Heart right ventricle (tissue), 16 donors: ENCODE data around the gene HOXA1. TPM values are rescaled to one million over a fixed set of nuclear protein-coding genes. Genes with fewer than 3 reads are reported as not detected.

Source experiments
- ATAC-seq, 8 donors: fragments of 200-7000 bp; cut with Tn5 transposase; one replicate each; pipeline ENCODE4 v1.9.1; 2020; ENCODE audit warnings: mild to moderate bottlenecking in 8 of 8, moderate library complexity in 8 of 8, moderate number of reproducible peaks in 1 of 8
- DNase-seq, 2 donors: peaks; one replicate each; pipeline ENCODE4 v3.0.0-alpha.2; 2020
- H3K27ac ChIP-seq, 10 donors: fragments of 200-600 bp; sonication (generic) in 2 of 10; one replicate each; pipeline versions ENCODE4 v1.5.0 to v1.8.0; 2020 to 2022; ENCODE audit warnings: mild to moderate bottlenecking in 3 of 10
- H3K27me3 ChIP-seq, 7 donors: fragments of 200-600 bp; one replicate each; pipeline ENCODE4 v1.8.0; 2021 to 2022; ENCODE audit warnings: mild to moderate bottlenecking in 2 of 7
- H3K36me3 ChIP-seq, 9 donors: fragments of 200-600 bp; sonication (generic) in 1 of 9; one replicate each; pipeline versions ENCODE4 v1.5.0 to v1.8.0; 2020 to 2022; ENCODE audit warnings: mild to moderate bottlenecking in 2 of 9
- H3K4me1 ChIP-seq, 9 donors: fragments of 200-600 bp; sonication (generic) in 1 of 9; one replicate each; pipeline versions ENCODE4 v1.5.0 to v1.8.0; 2020 to 2022; ENCODE audit warnings: mild to moderate bottlenecking in 4 of 9
- H3K4me3 ChIP-seq, 10 donors: fragments of 200-600 bp; sonication (generic) in 2 of 10; one replicate each; pipeline versions ENCODE4 v1.5.0 to v1.8.0; 2020 to 2022; ENCODE audit warnings: mild to moderate bottlenecking in 7 of 10, moderate library complexity in 2 of 10
- H3K9me3 ChIP-seq, 11 donors: fragments of 200-600 bp in 10 of 11; sonication (generic) in 2 of 11; one replicate each; pipeline versions ENCODE4 v1.5.0 to v1.8.0; 2013 to 2022; ENCODE audit warnings: mild to moderate bottlenecking in 2 of 11, control low read depth in 1 of 11, moderate library complexity in 1 of 11
- CTCF ChIP-seq, 9 donors: fragments of 200-600 bp; sonication (generic) in 2 of 9; IDR thresholded peaks; one replicate each; pipeline versions ENCODE4 v1.5.0 to v1.8.0; 2021 to 2022; ENCODE audit warnings: antibody characterized with exemption in 9 of 9, mild to moderate bottlenecking in 5 of 9, moderate library complexity in 1 of 9
- WGBS, 2 donors: extraction: QIAGEN DNeasy Blood & Tissue Kit; methylation state at CpG; one replicate each; pipeline ENCODE4 v1.1.7; 2013; ENCODE audit warnings: inconsistent platforms in 1 of 2; 5-methylcytosine and 5-hydroxymethylcytosine counted together
- intact Hi-C, 10 donors: fragments of 100-400 bp; cut with DNase I; formaldehyde crosslinking; loops; one replicate each; pipeline versions ENCODE4 v1.11.1 to v1.14.2; 2022
- polyA plus RNA-seq, 2 donors: library from polyadenylated mRNA; stranded (reverse); fragments of 200-250 nt; gene quantifications; one replicate each; pipeline ENCODE4 v1.2.3, GENCODE V29; 2013
- total RNA-seq, 10 donors: library from RNA; stranded (reverse); fragmentation: NEBNext Ultra II Directional in 3 of 10; extraction: Animal tissue kit (Norgen Biotek cat#: 25700) in 3 of 10; gene quantifications; one replicate each; pipeline versions ENCODE4 v1.2.1 to v1.2.4, GENCODE V29; 2021 to 2023
- donor health status: Arrhythmogenic right ventricular cardiomyopathy.
- donor health status: ischemic (EF 13 %, LVEDD 7.1; RV severe dilation, severe dysfunction).
- donor health status: healthy with polysubstance abuse.
- donor health status: DM: no; HTN: yes; CAD: no.
- donor health status: DM: no; HTN: no; CAD: no.
- donor health status: ischemic (EF 25% LVEDD 6.9; RV normal size, moderate dysfunction).
- donor health status: ischemic (EF 25% LVEDD 5.7; RV mildly dilated, moderate dysfunction).
- donor health status: healthy.
- donor health status: DM: yes; HTN: yes; CAD: no.
- donor health status: Ischemic cardiomyopathy.
- donor health status: ischemic (EF 35%, LVEDD 5.7; RV mildly dilated, moderate dysfunction).
- donor health status: nonischemic (EF 11% LVEDD 7.7; RV severe dilation, severe dysfunction).
- donor health status: DM: yes; HTN: yes; CAD: no.
- donor health status: PGD.
- donor health status: ischemic (EF 29% LVEDD 5.4; RV normal size, mild dysfunction).
- donor health status: nonischemic (EF 23%, LVEDD 6.1; RV moderate dilation, normal function).

Gene HOXA1
- total and polyA plus RNA-seq, 12 donors, result 0.07 to 0.37 (median 0.15) TPM; not detected in 9

GRCh38 chr7:27091941-27092818, 3.6 kb downstream of the HOXA1 start:
- intact Hi-C loops, result no loop called here
- DNase-seq (no peak), ATAC-seq (no peak)
- TF ChIP-seq CTCF (IDR thresholded peaks at IDR 0.05), result no peak
- Histone ChIP-seq H3K9me3 (no peaks in the 10 kb centered on the region), H3K4me3 (no peak overlapping the region), H3K4me1 (peaks cover 0 to 31% (median 15%) of the 10 kb centered on the region in 9 donors), H3K27ac (no peak overlapping the region), H3K27me3 (peaks cover 12 to 100% (median 100%) of the 10 kb centered on the region in 7 donors), H3K36me3 (no peaks in the 10 kb centered on the region)
- 22 to 24% methylated on average over 9 of the region's 9 CpGs for WGBS, 2 donors

- WGBS, 2 donors, result 13 to 21% methylated on average over 3 of the region's 3 CpGs
- TF ChIP-seq CTCF (IDR thresholded peaks at IDR 0.05), result no peak
- Histone ChIP-seq H3K36me3 (no peaks in the 10 kb centered on the region), H3K9me3 (no peaks in the 10 kb centered on the region), H3K27ac (no peak overlapping the region), H3K27me3 (peaks cover 8 to 100% (median 99%) of the 10 kb centered on the region in 7 donors), H3K4me3 (no peak overlapping the region), H3K4me1 (peaks cover 0 to 22% (median 4%) of the 10 kb centered on the region in 9 donors)
- no peak for ATAC-seq
- intact Hi-C loops, result no loop called here
- no peak for DNase-seq
Measured at GRCh38 chr7:27091105-27091504, 4.7 kb downstream of the HOXA1 start.

- peaks cover 0 to 12% (median 0%) of the 10 kb centered on the region in 9 donors for H3K4me1 ChIP-seq
- peak overlapping the region in 1 of 10 donors; percentile 10 for H3K4me3 ChIP-seq
- H3K9me3 ChIP-seq, result no peaks in the 10 kb centered on the region
- intact Hi-C loops, result no loop called here
- H3K27me3 ChIP-seq, result peaks cover 8 to 94% (median 88%) of the 10 kb centered on the region in 7 donors
- DNase-seq (no peak), ATAC-seq (no peak)
- no peaks in the 10 kb centered on the region for H3K36me3 ChIP-seq
- no peak overlapping the region for H3K27ac ChIP-seq
- TF ChIP-seq CTCF (IDR thresholded peaks at IDR 0.05), result no peak
- WGBS, 2 donors, result 11 to 13% methylated on average over 59 to 68 of the region's 68 CpGs
Measured at GRCh38 chr7:27088002-27088922, 7.5 kb downstream of the HOXA1 start.

GRCh38 chr7:27083646-27084045, 12.2 kb downstream of the HOXA1 start:
- 72 to 77% methylated on average over 2 of the region's 2 CpGs for WGBS, 2 donors
- H3K36me3 ChIP-seq, result no peaks in the 10 kb centered on the region

More at GRCh38 chr7:27083646-27084045, 12.2 kb downstream of the HOXA1 start:
- intact Hi-C loops, result no loop called here
- DNase-seq, result no peak
- Histone ChIP-seq H3K27ac (no peak overlapping the region), H3K4me1 (peaks cover 0 to 16% (median 0%) of the 10 kb centered on the region in 9 donors), H3K9me3 (no peaks in the 10 kb centered on the region), H3K4me3 (no peak overlapping the region), H3K27me3 (peaks cover 8 to 78% (median 55%) of the 10 kb centered on the region in 7 donors)
- TF ChIP-seq CTCF (IDR thresholded peaks at IDR 0.05), result no peak
- no peak for ATAC-seq
